IPS-18c (cell line): Measurements from ENCODE around the gene PCMT1.
"Not testable (repeated sequence)": the region's sequence is repeated elsewhere in the genome, so short reads cannot be mapped to it uniquely, and the experiment has no call there.

ENCODE experiments used
- H3K4me3 ChIP-seq: 2 replicates; pipeline ENCODE4 v1.7.0; 2013; ENCODE audit warnings: low read depth, mild to moderate bottlenecking, low read length, moderate library complexity; ENCODE audit not compliant: insufficient read depth
- H3K9me3 ChIP-seq: one replicate; pipeline ENCODE4 v1.6.1; 2013; ENCODE audit warnings: mild to moderate bottlenecking, low read length, moderate library complexity; ENCODE audit not compliant: control insufficient read depth, insufficient read depth

The PCMT1 gene

GRCh38 chr6:149745252-149745651, 4.3 kb upstream of the PCMT1 start:
- H3K4me3 ChIP-seq, result peak overlapping the region; percentile 85
- H3K9me3 ChIP-seq, result not testable (repeated sequence)

GRCh38 chr6:149746147-149746946, 3.2 kb upstream of the PCMT1 start, which contains the start of gene NUP43:
NUP43 (minus strand) TSS chr6:149746529; CDS start chr6:149746495, 34 bp downstream.
- H3K4me3 ChIP-seq, result peak within 1 kb of the TSS; percentile 85
- peaks cover 2% of the 10 kb centered on the region for H3K9me3 ChIP-seq

GRCh38 chr6:149749082-149749593, 403 bp upstream of the PCMT1 start:
- H3K4me3 ChIP-seq, result peak overlapping the region; percentile 94
- not testable (repeated sequence) for H3K9me3 ChIP-seq

GRCh38 chr6:149750136-149750609, 632 bp downstream of the PCMT1 start:
- H3K9me3 ChIP-seq, result peaks cover 2% of the 10 kb centered on the region
- H3K4me3 ChIP-seq, result peak overlapping the region; percentile 94

- H3K4me3 ChIP-seq, result no peak overlapping the region
- H3K9me3 ChIP-seq, result peaks cover 2% of the 10 kb centered on the region
Measured at GRCh38 chr6:149751239-149751638, 1.7 kb downstream of the PCMT1 start.

- not testable (repeated sequence) for H3K4me3 ChIP-seq, H3K9me3 ChIP-seq
Measured at GRCh38 chr6:149751920-149752319, 2.4 kb downstream of the PCMT1 start.

- peaks cover 2% of the 10 kb centered on the region for H3K9me3 ChIP-seq
Measured at GRCh38 chr6:149752600-149753373, 3.2 kb downstream of the PCMT1 start.

GRCh38 chr6:149753374-149753637, 3.8 kb downstream of the PCMT1 start:
- H3K4me3 ChIP-seq, H3K9me3 ChIP-seq: not testable (repeated sequence)

More at GRCh38 chr6:149752600-149753373, 3.2 kb downstream of the PCMT1 start:
- H3K4me3 ChIP-seq, result no peak overlapping the region

- Histone ChIP-seq H3K4me3 (no peak overlapping the region), H3K9me3 (peaks cover 2% of the 10 kb centered on the region)
Measured at GRCh38 chr6:149754548-149754947, 5.0 kb downstream of the PCMT1 start.

GRCh38 chr6:149755300-149756260, 6.0 kb downstream of the PCMT1 start:
- H3K9me3 ChIP-seq, result no peaks in the 10 kb centered on the region

GRCh38 chr6:149756261-149756636, 6.7 kb downstream of the PCMT1 start:
- H3K9me3 ChIP-seq, result no peaks in the 10 kb centered on the region
- H3K4me3 ChIP-seq, result no peak overlapping the region

More at GRCh38 chr6:149755300-149756260, 6.0 kb downstream of the PCMT1 start:
- H3K4me3 ChIP-seq, result no peak overlapping the region

GRCh38 chr6:149761438-149761837, 11.9 kb downstream of the PCMT1 start:
- Histone ChIP-seq H3K4me3 (no peak overlapping the region), H3K9me3 (no peaks in the 10 kb centered on the region)

GRCh38 chr6:149763866-149764265, 14.3 kb downstream of the PCMT1 start:
- no peak overlapping the region for H3K4me3 ChIP-seq

GRCh38 chr6:149766156-149766769, 16.7 kb downstream of the PCMT1 start:
- Histone ChIP-seq H3K4me3 (no peak overlapping the region), H3K9me3 (peaks cover 2% of the 10 kb centered on the region)

More at GRCh38 chr6:149763866-149764265, 14.3 kb downstream of the PCMT1 start:
- no peaks in the 10 kb centered on the region for H3K9me3 ChIP-seq

- peaks cover 2% of the 10 kb centered on the region for H3K9me3 ChIP-seq
- no peak overlapping the region for H3K4me3 ChIP-seq
Measured at GRCh38 chr6:149769676-149770075, 20.1 kb downstream of the PCMT1 start.

GRCh38 chr6:149771185-149771584, 21.6 kb downstream of the PCMT1 start:
- H3K9me3 ChIP-seq, result peaks cover 2% of the 10 kb centered on the region

GRCh38 chr6:149771925-149772324, 22.4 kb downstream of the PCMT1 start:
- Histone ChIP-seq H3K4me3 (no peak overlapping the region), H3K9me3 (peaks cover 2% of the 10 kb centered on the region)

More at GRCh38 chr6:149771185-149771584, 21.6 kb downstream of the PCMT1 start:
- H3K4me3 ChIP-seq, result no peak overlapping the region
